Brain microvascular endothelial cell (primary cell): ENCODE measurements around the gene TERB1.

ENCODE experiments used
- DNase-seq: peaks from one replicate; pipeline ENCODE4 v3.0.0-alpha.2; 2020
- H3K27ac ChIP-seq: fragments of 250-450 bp; sonication (Bioruptor Pico); 2 replicates; pipeline ENCODE4 v1.5.1; 2020; ENCODE audit warnings: mild to moderate bottlenecking, moderate library complexity
- H3K27me3 ChIP-seq: fragments of 250-450 bp; sonication (Bioruptor Pico); replicated peaks from 2 replicates; pipeline ENCODE4 v1.5.1; 2020; ENCODE audit warnings: mild to moderate bottlenecking
- H3K36me3 ChIP-seq: fragments of 250-450 bp; sonication (Bioruptor Pico); replicated peaks from 2 replicates; pipeline ENCODE4 v1.5.1; 2020; ENCODE audit warnings: mild to moderate bottlenecking
- H3K4me3 ChIP-seq: 2 replicates; pipeline ENCODE4 v1.5.1; 2011; ENCODE audit warnings: low read depth, mild to moderate bottlenecking, control low read depth, low read length, moderate library complexity
- in situ Hi-C: cut with HindIII; loops from 2 replicates; pipeline ENCODE4 v1.10.0; 2017; ENCODE audit warnings: low sequenced_read_pairs, low pct_ligation_motif_present
- TF ChIP-seq, protein P1 (sequence below): IDR thresholded peaks from 2 replicates; pipeline ENCODE4 v1.5.1; 2011; ENCODE audit warnings: low read depth, mild to moderate bottlenecking, moderate library complexity, low read length, control low read depth, inconsistent platforms; ENCODE audit errors: missing control alignments

The TERB1 gene

DNA sequence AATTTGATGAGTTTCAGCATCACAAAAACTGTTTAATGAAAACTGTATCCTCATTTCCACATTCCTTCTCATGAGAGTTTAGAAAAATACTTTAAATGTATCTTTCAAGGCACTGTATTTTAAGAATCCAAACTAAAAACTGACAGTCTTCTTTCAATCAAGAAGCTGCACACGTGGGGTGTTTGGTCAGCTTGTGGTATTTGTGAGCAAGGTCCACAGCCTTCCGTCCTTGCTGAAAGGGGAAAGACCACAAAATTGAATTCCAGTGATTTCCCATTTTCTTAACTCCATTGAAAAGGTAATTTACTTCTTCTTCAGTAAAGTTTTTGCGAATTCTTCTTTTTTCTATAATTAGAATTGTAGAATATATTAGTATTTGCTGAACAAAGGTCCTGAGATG is 46.6 kb downstream of the TERB1 start:
- Histone ChIP-seq H3K27me3 (no peaks in the 10 kb centered on the region), H3K27ac (no peak overlapping the region), H3K4me3 (no peak overlapping the region), H3K36me3 (peaks cover 4% of the 10 kb centered on the region)
- no peak for DNase-seq
- TF ChIP-seq, protein P1, sequence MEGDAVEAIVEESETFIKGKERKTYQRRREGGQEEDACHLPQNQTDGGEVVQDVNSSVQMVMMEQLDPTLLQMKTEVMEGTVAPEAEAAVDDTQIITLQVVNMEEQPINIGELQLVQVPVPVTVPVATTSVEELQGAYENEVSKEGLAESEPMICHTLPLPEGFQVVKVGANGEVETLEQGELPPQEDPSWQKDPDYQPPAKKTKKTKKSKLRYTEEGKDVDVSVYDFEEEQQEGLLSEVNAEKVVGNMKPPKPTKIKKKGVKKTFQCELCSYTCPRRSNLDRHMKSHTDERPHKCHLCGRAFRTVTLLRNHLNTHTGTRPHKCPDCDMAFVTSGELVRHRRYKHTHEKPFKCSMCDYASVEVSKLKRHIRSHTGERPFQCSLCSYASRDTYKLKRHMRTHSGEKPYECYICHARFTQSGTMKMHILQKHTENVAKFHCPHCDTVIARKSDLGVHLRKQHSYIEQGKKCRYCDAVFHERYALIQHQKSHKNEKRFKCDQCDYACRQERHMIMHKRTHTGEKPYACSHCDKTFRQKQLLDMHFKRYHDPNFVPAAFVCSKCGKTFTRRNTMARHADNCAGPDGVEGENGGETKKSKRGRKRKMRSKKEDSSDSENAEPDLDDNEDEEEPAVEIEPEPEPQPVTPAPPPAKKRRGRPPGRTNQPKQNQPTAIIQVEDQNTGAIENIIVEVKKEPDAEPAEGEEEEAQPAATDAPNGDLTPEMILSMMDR = no peak
- in situ Hi-C loops = no loop called here

DNA sequence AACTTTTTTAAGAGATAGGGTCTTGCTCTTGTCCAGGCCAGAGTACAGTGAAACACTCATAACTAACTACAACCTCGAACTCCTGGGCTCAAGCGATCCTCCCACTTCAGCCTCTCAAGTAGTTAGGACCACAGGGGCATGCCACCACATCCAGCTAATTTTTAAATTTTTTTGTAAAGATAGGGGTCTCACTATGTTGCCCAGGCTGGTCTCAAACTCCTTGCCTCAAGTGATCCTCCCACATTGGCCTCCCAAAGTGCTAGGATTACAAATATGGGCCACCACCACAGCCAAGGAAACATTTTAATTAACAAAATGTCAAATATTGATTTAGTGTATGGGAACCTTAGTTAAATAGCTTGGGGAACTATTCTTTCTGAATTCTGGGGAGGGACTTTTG is 47.2 kb downstream of the TERB1 start:
- DNase-seq = no peak
- no peaks in the 10 kb centered on the region for H3K27me3 ChIP-seq
- H3K36me3 ChIP-seq = peaks cover 6% of the 10 kb centered on the region
- H3K27ac ChIP-seq = no peak overlapping the region
- no peak overlapping the region for H3K4me3 ChIP-seq
- TF ChIP-seq, protein P1 = no peak
- in situ Hi-C loops = no loop called here

DNA sequence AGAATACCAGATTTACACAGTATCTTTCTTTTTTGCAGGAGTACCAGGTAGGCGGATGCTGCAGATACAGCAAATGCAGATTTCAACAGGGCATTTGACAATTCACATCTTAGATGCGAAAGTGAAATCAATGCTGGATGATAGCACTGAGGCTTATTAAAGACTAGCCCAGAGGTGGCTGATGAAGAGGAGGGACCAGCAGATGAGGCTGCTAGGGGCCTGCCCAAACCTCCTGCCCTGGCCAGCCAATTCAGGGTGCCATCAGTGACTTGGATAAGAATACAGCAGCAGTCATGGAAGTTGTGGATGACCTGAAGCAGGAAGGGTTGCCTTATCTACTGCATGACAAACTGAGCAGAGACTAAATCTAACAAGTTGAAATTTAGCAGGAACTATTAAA is 48.4 kb downstream of the TERB1 start:
- H3K27me3 ChIP-seq = no peaks in the 10 kb centered on the region
- no peak for DNase-seq
- in situ Hi-C loops = no loop called here
- peaks cover 15% of the 10 kb centered on the region for H3K36me3 ChIP-seq
- H3K4me3 ChIP-seq = no peak overlapping the region
- H3K27ac ChIP-seq = no peak overlapping the region
- TF ChIP-seq, protein P1 = no peak

DNA sequence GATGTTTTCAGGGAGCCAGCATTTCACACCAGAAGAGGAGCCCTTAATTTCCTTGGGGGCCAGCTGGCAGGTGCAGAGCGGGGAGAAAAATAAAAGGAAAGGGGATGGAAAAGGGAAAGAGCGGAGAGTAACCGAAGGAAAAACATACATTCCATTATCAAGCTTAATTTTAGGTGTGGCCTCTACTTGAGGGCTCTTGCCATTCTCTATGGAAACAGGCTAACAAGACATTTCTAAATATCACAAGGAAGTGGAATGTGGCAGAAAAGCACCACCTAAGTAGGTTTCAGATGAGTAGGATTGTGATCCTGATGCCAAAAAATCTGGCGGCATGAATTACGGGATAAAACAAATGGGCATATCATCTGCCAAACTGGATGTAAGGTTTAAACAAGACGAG is 49.0 kb downstream of the TERB1 start:
- H3K27ac ChIP-seq = no peak overlapping the region
- H3K4me3 ChIP-seq = no peak overlapping the region
- H3K36me3 ChIP-seq = peaks cover 18% of the 10 kb centered on the region
- H3K27me3 ChIP-seq = no peaks in the 10 kb centered on the region
- TF ChIP-seq, protein P1 = no peak
- no peak for DNase-seq
- in situ Hi-C loops = no loop called here

DNA sequence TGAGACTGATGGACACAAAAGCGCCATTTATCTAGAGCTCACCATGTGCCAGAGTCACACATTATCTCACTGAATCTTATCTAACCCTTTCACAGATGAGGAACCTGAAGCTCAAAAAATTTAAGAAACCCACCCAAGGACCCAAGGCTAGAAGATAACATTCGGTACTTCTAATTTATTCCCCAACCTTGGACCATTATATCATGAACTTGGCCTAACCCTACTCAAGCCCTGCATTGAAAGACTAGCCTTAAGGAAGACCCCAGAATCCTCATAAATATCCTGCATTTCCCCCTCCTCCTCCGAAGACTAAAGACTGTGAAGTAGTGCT is 49.4 kb downstream of the TERB1 start:
- Histone ChIP-seq H3K4me3 (peak overlapping the region; percentile 41), H3K27ac (no peak overlapping the region), H3K27me3 (no peaks in the 10 kb centered on the region), H3K36me3 (peaks cover 21% of the 10 kb centered on the region)
- in situ Hi-C loops = no loop called here
- TF ChIP-seq, protein P1 = no peak
- DNase-seq = no peak

DNA sequence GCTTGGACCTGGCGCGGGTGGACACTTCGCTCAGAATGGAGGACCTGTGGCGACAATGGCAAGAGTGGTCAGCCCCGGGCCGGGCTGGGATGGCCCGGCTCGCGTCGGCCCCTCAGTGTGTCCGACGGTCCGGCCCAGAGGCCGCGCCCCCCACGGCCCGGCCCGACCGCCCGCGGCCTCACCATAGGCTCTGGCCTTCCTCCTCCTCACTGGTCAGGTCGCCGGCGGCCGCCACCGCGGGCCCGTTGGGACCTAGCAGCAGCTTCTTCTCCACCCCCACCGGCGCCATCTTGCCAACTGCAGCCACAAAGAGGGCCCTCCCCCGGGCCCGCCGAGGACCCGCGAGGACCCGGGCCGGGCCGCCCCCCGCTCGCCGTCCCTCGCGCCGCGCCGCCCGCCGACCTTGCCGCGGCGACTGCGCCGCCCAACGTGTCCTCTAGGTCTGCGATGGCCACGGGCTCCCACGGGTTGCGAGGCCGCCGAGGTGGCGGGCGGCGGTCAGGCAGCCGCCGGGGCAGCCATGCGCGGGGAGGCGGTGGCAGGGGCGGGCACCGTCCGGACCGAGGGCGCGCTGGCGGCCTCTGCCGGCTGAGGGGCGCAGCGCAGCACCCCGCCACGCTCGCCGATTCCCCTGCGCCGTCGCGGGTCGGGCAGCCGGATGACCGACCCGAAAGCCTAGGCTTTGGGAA is 49.9 kb downstream of the TERB1 start, which contains the start of gene DYNC1LI2:
DYNC1LI2 (minus strand) TSS at position 307 of the 689 bp plus-strand sequence; CDS start at position 289, 18 bp downstream.
- peak; percentile 53 for DNase-seq
- Histone ChIP-seq H3K36me3 (peaks cover 25% of the 10 kb centered on the region), H3K27ac (peak within 1 kb of the TSS; percentile 95), H3K27me3 (no peaks in the 10 kb centered on the region), H3K4me3 (peak within 1 kb of the TSS; percentile 93)
- in situ Hi-C loops = no loop called here
- TF ChIP-seq, protein P1 = peak; percentile 50
